Epithelial cell of proximal tubule (primary cell): ENCODE data around the gene RIPK4. TPM values are rescaled to one million over a fixed set of nuclear protein-coding genes. Genes with fewer than 3 reads are reported as not detected.

Source experiments
- DNase-seq: peaks from one replicate; pipeline ENCODE4 v3.0.0-alpha.2; 2011; ENCODE audit warnings: low read depth
- H3K4me3 ChIP-seq: 2 replicates; pipeline ENCODE4 v1.5.1; 2011; ENCODE audit warnings: low read depth, mild to moderate bottlenecking, low read length
- CTCF ChIP-seq: conservative IDR thresholded peaks from 2 replicates; pipeline ENCODE4 v1.5.1; 2012; ENCODE audit warnings: low read depth, mild to moderate bottlenecking, low read length
- total RNA-seq: library from RNA; depleted of rRNA; stranded (reverse); fragments of >200 nt; gene quantifications from 2 replicates; pipeline ENCODE4 v1.2.3, GENCODE V29; 2015

Gene RIPK4
- total RNA-seq, 1 donor from 2014 or later = 20.2 TPM

DNA sequence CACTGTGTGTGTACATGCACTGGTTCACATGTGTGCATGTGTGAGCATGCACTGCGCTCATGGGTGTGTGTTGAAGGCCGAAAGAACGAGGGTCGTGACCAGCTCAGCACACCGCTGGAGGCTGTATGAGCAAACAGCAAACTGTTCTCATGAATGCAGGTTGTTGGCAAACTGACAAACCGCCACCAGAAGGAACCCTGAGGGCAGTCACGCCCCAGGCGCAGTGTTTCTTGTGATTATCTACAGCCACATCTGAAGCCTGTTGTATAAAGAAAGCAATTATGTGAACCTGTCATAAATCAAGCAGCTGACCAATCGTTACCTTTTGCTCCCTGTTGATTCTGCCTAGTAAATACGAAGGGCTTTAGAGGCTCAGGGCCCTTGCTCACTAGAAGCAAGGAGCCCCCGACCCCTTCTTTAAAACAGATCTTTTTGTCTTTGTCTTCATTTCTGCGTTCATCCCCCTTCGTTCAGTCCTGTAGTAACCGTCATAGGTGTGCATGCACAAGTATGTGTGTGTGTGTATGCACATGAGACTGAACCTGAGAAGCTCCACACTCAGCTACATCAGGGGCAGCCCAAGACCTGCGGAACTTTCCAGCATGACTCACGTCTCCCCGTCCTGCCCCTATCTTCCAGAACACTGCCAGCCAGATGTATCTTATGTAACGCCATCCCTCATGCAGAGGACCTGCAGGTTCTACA, 16.8 kb upstream of the RIPK4 start:
- DNase-seq = no peak
- no peak for TF ChIP-seq CTCF
- H3K4me3 ChIP-seq = no peak overlapping the region

GRCh38 chr21:41781050-41781410, 14.2 kb upstream of the RIPK4 start:
- no peak overlapping the region for H3K4me3 ChIP-seq
- no peak for DNase-seq
- no peak for TF ChIP-seq CTCF

GRCh38 chr21:41780337-41781049, 13.6 kb upstream of the RIPK4 start:
- H3K4me3 ChIP-seq = no peak overlapping the region
- no peak for TF ChIP-seq CTCF
- DNase-seq = no peak

DNA sequence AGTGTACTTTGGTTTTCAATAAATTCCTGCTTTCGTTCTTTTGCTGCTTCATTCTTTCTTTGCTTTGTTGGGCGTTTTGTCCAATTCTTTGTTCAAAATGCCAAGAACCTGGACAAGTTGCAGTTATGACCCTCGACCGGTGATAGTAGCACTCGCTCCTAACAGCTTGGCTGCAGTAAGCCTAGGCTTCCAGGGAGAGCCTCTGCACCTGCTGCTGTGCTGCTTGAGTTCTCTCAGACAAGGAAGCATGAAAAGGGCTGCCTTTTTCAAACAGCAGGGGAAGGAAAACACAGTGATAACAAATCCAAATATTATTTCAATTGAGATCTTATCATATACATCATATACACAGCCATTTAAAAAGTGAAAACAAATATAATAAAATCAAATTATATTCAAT, 12.8 kb upstream of the RIPK4 start:
- peak overlapping the region; percentile 1 for H3K4me3 ChIP-seq
- TF ChIP-seq CTCF = no peak
- DNase-seq = no peak

DNA sequence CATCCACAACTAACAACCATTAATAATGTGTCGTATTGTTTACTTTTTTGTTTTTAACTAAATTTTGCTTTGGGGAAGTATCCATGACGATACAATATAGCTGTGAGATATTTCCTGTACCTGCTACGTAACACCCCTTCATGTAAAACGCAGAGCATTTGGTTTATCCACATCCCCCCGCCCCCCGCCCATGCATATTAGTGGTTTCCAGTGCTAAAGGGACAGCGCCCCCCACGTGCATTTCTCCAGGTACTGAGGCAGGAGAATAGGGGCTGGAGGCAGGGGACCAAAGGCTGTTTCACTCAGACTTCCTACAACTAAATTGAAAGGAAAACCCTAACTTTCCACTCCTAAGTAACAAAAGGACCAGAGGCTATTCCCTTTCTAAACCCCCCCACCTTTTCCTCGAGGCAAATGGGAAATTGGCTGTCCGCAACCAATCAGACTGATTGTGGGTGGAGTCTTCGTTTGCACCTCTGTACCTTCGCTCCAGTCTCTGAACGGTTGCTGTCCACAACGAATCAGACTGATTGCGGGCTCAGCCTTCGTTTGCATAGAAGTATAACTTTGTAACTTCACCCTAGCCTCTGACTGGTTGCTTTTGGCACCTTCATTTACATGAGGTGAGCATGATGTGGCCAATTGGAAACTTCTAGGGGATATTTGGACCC, 12.2 kb upstream of the RIPK4 start:
- no peak for TF ChIP-seq CTCF

DNA sequence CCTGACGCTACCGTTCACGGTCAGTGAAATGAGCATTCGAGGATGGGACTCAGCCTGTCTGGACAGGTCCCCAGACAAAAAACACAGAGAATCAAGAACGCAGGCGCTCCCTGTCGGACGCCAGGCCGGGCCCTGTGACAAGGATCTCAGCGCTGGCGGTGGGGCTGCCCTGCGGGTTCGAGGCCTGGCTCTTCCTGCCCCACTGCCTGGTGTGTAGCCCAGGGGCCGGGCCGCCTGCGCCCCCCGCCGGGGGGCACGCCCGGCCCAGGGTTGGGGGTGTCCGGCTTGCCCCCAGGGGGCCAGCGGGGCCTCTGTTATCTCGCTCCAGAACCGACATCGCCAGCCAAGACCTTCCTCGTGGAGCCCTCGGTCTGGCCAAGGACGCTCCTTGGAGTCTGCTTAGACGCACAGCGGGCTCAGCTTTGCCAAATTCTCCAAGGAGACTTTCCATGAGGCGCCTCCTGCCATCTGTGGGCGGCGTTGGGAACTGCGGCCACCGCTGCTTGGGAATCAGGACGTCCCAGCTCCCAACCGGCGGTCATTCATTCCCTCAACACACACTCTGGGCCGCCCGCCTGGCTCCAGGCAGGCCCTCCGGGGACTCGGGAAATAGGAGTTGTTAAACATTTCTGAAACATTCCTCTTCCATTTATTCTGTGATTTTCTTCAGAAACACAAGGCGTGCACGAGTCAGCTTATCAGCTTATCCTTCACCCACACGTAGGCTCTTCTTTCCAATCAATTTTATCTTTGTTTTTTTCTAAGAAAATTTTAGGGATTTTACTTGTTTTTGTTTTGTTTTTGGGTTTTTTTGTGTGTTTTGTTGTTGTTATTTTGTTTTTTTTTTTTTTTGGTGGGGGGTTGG, 11.3 kb upstream of the RIPK4 start:
- peak; percentile 88 for TF ChIP-seq CTCF
- DNase-seq = no peak
- peak overlapping the region; percentile 14 for H3K4me3 ChIP-seq

More for the DNA sequence above, 12.2 kb upstream of the RIPK4 start:
- DNase-seq = no peak
- H3K4me3 ChIP-seq = peak overlapping the region; percentile 1
